ENCODE measurements around the gene SMC1B. TPM values are rescaled to one million over a fixed set of nuclear protein-coding genes. Genes with fewer than 3 reads are reported as not detected.
A peak's percentile ranks its signal among the peaks of the same experiment; 100 is the strongest.
"Not testable (repeated sequence)": the region's sequence is repeated elsewhere in the genome, so short reads cannot be mapped to it uniquely, and the experiment has no call there.

SMC1B gene
- total RNA-seq, 2 experiments from 2014 or later, result 0.08 TPM; not detected in 1

- Histone ChIP-seq H3K4me3 (ENCODE audit: low read depth, low read length, poor library complexity, severe bottlenecking) (no peak overlapping the region), H3K27ac (ENCODE audit: low read depth, low read length, poor library complexity, severe bottlenecking) (no peak overlapping the region), H3K9me2 (ENCODE audit: insufficient read depth, low read length) (no peaks in the 10 kb centered on the region), H3K4me2 (ENCODE audit: low read length) (no peak overlapping the region), H3K79me2 (ENCODE audit: insufficient read depth, low read depth, low read length) (no peaks in the 10 kb centered on the region), H3K36me3 (ENCODE audit: insufficient read depth, low read length) (no peaks in the 10 kb centered on the region), H4K20me1 (ENCODE audit: insufficient read depth, low read length) (no peaks in the 10 kb centered on the region), H3K4me1 (ENCODE audit: insufficient read depth, low read length, poor library complexity, severe bottlenecking) (no peaks in the 10 kb centered on the region), H2AFZ (ENCODE audit: low read length) (no peak overlapping the region), H3K9me3 (ENCODE audit: low read length) (no peaks in the 10 kb centered on the region)
- ChIA-PET CTCF (ENCODE audit: unreplicated experiment) (interaction anchor here (0.6 kb wide), 1 partner anchor 289 kb away, joined by 3 read pairs; no protein-coding TSS in a partner anchor), POLR2A (no interaction called here)
- BruUV-seq (replicated peaks), result no TSS peak
- no peak for DNase-seq (ENCODE audit: low spot score)
- TF ChIP-seq CTCF (conservative IDR thresholded peaks at IDR 0.05; ENCODE audit: low read length) (no peak), EZH2phosphoT487 (IDR thresholded peaks at IDR 0.05; ENCODE audit: borderline replicate concordance, low read depth, low read length) (no peak)
- intact Hi-C loops (cut with micrococcal nuclease; ENCODE audit: unreplicated experiment), result no loop called here
These were observed 24.9 kb upstream of the SMC1B start for GRCh38 chr22:45438336-45438735.

- DNase-seq (ENCODE audit: low spot score); CTCF ChIA-PET (ENCODE audit: unreplicated experiment); BruUV-seq (replicated peaks); H3K4me2 ChIP-seq (ENCODE audit: low read length); H3K9me3 ChIP-seq (ENCODE audit: low read length); intact Hi-C loops (cut with micrococcal nuclease; ENCODE audit: unreplicated experiment); H3K4me3 ChIP-seq (ENCODE audit: low read depth, low read length, poor library complexity, severe bottlenecking); H3K4me1 ChIP-seq (ENCODE audit: insufficient read depth, low read length, poor library complexity, severe bottlenecking); H3K36me3 ChIP-seq (ENCODE audit: insufficient read depth, low read length); H3K27ac ChIP-seq (ENCODE audit: low read depth, low read length, poor library complexity, severe bottlenecking); H3K79me2 ChIP-seq (ENCODE audit: insufficient read depth, low read depth, low read length); H2AFZ ChIP-seq (ENCODE audit: low read length); H3K9me2 ChIP-seq (ENCODE audit: insufficient read depth, low read length); H4K20me1 ChIP-seq (ENCODE audit: insufficient read depth, low read length): not testable (repeated sequence)
- POLR2A ChIA-PET, result interaction anchor here (0.7 kb wide), 1 partner anchor 271 kb away, joined by 3 read pairs; no protein-coding TSS in a partner anchor
These were observed 23.6 kb upstream of the SMC1B start for GRCh38 chr22:45436871-45437517.

GRCh38 chr22:45435544-45436139 is 22.2 kb upstream of the SMC1B start:
- Histone ChIP-seq H3K4me1 (ENCODE audit: insufficient read depth, low read length, poor library complexity, severe bottlenecking) (no peaks in the 10 kb centered on the region), H3K4me2 (ENCODE audit: low read length) (no peak overlapping the region), H3K36me3 (ENCODE audit: insufficient read depth, low read length) (no peaks in the 10 kb centered on the region), H3K79me2 (ENCODE audit: insufficient read depth, low read depth, low read length) (no peaks in the 10 kb centered on the region), H3K4me3 (ENCODE audit: low read depth, low read length, poor library complexity, severe bottlenecking) (no peak overlapping the region), H3K9me3 (ENCODE audit: low read length) (no peaks in the 10 kb centered on the region), H3K27ac (ENCODE audit: low read depth, low read length, poor library complexity, severe bottlenecking) (no peak overlapping the region), H2AFZ (ENCODE audit: low read length) (peak overlapping the region; percentile 61), H4K20me1 (ENCODE audit: insufficient read depth, low read length) (no peaks in the 10 kb centered on the region), H3K9me2 (ENCODE audit: insufficient read depth, low read length) (no peaks in the 10 kb centered on the region)
- intact Hi-C loops (cut with micrococcal nuclease; ENCODE audit: unreplicated experiment), result loop anchor here (1.0 to 2.0 kb wide), 2 partner anchors 166 to 333 kb away; no protein-coding TSS in a partner anchor
- no TSS peak for BruUV-seq (replicated peaks)
- CTCF ChIA-PET (ENCODE audit: unreplicated experiment), result no interaction called here
- peak; percentile 83 for DNase-seq (ENCODE audit: low spot score)
- TF ChIP-seq EZH2phosphoT487 (IDR thresholded peaks at IDR 0.05; ENCODE audit: borderline replicate concordance, low read depth, low read length), result no peak
- peak; percentile 91 for TF ChIP-seq CTCF (conservative IDR thresholded peaks at IDR 0.05; ENCODE audit: low read length)
- POLR2A ChIA-PET, result no interaction called here
